GM12891 (cell line): ENCODE data around the gene SLC43A1.

Experiments
- PAX5 ChIP-seq: IDR thresholded peaks from 2 replicates; pipeline ENCODE4 v1.6.1; 2011; ENCODE audit warnings: low read length, moderate library complexity, mild to moderate bottlenecking; ENCODE audit not compliant: insufficient read depth, severe bottlenecking
- POLR2A ChIP-seq: IDR thresholded peaks from 2 replicates; pipeline ENCODE4 v1.6.1; 2011; ENCODE audit warnings: low read depth, low read length, control low read depth
- POLR2AphosphoS5 ChIP-seq: IDR thresholded peaks from 2 replicates; pipeline ENCODE4 v1.6.1; 2011; ENCODE audit warnings: low read depth, low read length, control low read depth
- POU2F2 ChIP-seq: IDR thresholded peaks from 2 replicates; pipeline ENCODE4 v1.6.1; 2011; ENCODE audit warnings: low read depth, mild to moderate bottlenecking, control low read depth, low read length, moderate library complexity
- TAF1 ChIP-seq: IDR thresholded peaks from 2 replicates; pipeline ENCODE4 v1.6.1; 2011; ENCODE audit warnings: low read depth, low read length, control low read depth

GRCh38 chr11:57469268-57469667 lies 46.2 kb downstream of the SLC43A1 start:
- TF ChIP-seq POLR2AphosphoS5, result no peak
- TF ChIP-seq POLR2A, result no peak
- TF ChIP-seq TAF1, result no peak
- no peak for TF ChIP-seq PAX5
- no peak for TF ChIP-seq POU2F2
